Activated T-helper 1 cell treated with anti-CD3 and anti-CD28 coated beads, Interleukin-2, amount 50 U/mL, for 16 hours (primary cell): ENCODE measurements around the gene WBP2.

Experiments
- DNase-seq, 2 donors: peaks; one replicate each; pipeline ENCODE4 v3.0.0-alpha.2; 2020; ENCODE audit warnings: low read depth in 1 of 2, low spot score in 1 of 2

WBP2 gene

DNA sequence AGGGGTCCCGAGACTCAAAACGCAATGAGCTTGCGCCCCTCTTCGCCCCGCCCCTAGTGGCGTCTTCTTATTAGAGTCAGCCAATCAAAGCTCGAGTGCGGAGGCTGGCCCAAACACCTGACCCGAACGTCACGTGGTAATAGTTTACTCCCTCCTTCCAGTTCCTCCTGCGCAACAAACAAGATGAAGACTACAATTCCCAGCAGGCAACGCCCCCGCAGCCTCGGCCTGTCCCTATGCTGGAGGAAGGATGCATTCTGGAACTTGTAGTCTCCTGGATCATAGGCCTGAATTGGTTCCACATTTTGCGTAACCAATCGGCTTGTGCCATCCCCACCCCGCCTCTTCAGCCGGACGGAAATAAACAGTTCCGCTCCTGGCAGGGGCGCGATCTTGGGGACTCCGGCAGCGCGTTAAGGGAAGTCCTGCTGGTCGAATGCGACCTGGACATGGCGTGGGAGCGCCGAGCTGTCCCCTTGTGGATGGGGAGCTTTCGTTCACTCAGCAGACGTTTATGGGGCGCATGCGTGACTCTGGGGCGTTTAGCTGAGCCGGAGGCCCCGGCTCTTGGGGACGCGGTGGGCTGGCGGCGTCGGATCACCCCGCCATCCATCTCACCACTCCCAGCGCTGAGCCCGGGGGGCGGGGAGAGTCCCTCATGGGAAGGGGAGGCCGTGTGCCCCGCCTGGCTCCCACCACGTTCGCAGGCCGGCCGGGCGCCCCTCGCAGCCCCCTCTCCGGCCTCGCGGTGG, at the start of gene WBP2:
Gene WBP2, minus strand, starts transcription at position 26 of the 752 bp plus-strand sequence. CDS start 38 bp downstream, outside the sequence.
- DNase-seq = peak; percentile 92 to 93

DNA sequence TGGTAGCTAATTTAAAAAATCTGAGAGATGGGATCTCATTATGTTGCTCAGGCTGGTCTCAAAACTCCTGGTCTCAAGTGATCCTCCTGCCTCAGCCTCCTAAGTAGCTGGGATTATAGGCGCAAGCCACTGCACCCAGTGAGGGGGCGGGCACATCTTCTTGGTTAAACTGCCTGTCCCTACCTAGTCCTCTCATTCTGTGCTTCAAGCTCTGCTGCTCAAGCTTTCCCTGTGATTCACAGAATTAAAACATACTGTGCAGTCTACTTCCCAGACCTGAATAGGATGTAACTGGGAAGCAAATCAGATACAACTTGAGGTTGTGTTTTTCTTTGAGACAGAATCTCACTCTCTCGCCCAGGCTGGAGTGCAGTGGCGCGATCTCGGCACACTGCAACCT, 47.3 kb upstream of the WBP2 start:
- DNase-seq = no peak

DNA sequence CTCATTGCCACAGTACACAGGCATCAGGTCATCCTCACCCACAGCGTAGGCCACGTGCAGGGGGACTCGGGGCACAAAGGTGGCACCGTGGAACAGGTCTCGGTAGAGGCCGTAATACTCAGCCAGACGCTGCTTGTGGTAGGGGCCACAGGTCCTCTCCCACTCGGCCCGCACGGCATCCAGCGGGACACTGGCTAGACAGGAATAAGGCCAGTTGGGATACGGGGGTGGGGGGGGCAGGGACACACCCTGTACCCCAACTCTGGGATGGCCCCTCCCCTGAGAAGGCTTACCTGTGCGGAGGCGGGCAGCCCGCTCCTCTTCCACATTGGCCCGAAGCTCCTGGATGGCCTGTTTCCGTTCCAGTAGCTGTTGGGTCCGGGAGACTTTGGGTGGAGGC, 46.6 kb upstream of the WBP2 start:
- DNase-seq = no peak

DNA sequence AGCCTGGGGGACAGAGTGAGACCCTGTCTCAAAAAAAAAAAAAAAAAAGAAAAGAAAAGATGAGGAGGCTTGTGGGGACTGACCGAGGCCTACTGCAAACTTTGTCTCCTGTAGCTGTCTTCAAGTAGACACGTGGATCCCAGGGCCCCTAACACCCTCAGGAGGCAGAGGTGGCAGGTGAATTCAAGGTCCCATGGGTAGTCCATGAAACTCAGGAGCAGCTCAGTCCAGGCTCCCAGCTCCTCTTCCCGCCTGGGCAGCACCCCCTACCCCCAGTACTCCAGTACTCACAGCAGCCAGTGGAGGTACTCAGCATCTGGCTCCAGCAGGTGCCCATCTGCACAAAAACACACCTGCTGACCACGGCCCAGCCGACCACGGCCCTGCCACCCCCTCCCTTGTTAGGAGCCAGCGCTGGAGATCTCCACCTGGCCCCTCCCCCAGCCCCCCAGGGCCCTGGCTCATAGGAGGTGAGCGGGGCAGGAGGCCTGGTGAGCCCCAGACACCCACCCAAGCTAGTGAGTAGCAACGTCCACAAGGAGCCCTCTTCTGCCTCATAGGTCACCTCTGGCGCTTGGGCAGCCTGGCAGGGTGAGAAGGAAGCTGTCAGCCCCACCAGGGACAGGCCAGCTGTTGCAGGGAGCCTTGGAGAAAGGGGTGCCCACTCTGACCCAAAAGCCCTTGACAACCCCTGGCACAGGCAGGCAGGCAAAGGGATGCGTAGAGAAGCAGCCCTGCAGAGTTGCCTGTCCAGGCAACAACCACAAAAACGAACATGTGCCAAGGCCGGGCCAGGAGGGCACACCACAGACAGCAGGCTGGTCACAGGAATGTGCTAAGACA, 45.8 kb upstream of the WBP2 start:
- DNase-seq = no peak

DNA sequence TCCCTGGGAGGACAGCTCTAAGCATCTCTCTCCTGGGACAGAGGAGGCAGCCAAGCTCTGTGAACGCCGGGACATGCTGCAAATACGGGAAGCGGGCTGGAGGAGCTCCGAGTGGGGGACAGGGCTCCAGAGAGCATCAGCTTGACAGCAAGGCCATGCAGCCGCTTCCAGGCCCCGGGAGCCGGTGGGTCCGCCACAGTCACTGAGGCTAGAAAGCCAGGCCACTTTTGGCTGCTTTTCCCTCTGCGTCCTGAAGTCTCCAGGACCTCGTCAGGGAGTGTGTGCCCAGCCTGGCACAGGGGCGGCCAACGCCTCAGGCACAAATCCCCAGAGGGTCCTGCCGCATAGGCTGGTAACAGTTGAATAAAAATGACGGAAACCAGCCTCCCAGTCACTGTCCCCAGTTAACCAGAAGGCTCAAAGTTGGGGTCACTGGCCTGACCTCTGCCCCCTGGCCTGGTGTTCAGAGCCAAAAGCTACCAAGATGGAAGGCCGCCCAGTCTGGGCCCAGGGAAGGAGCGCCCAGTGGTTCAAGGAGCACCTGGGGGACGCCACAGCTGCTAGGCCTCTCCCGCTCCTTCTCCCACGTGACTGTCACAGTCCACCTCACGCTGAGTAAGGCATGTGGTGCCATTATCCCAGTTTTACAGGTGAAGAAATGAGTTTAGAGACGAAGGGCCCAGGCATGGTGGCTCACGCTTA, 44.8 kb upstream of the WBP2 start:
- DNase-seq = no peak

DNA sequence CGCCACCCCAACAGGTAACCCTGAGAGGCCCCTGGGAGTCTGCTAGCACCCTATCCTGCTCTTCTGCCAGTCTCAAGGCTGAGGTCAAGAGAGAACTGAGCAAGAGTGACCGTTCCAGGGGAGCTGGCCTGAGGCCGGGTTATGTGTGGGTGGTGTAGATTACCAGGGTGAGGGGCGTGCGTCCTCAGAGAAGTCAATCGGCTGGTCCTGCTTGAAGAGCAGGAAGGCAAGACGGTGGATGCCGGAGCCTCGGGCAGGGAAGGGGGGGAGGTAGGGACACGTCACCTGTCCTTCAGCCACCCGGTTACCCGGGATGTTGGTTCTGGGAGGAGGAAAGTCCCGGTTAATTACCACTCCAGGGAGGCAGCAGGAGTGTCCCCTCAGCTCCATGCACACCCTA, 44.2 kb upstream of the WBP2 start:
- no peak for DNase-seq

DNA sequence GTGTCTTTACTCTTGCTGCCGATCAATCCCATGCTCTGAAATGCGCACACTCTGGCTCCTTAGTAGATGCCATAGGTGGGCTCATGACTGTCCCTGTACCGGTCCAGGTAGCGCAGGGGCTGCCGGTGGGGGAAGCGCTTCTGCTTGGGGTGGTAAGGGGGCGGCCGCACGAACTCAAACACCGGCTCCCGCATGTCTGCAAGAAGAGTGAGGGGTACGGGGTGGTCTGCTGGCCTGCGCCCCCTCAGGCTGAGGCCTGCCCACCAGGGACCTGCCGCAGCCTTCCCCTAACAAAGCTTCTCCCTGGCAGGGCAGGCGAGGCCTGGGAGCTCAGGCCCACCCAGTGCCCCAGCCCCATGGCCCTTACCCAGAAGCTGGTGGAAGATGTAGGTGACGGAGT, 43.7 kb upstream of the WBP2 start:
- no peak for DNase-seq

DNA sequence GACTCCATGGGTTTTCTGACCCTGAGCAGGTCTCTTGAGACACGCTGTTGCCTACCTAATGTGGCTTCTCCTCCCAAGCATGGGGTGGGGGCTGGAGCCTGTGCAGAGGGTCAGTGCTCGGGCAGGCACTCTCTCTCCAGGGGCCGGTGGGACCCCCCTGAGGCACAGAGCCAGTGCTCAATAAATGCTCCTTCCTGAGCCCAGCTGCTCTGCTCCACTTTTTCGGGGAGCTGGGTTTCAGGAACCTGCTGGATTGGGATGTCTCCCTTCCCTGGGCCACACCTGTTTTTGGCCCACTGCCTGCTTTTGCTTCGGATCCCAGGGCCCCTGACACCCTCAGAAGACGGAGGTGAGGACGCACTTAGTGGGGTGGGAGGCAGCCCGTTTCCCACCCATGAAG, 42.9 kb upstream of the WBP2 start:
- DNase-seq = no peak

DNA sequence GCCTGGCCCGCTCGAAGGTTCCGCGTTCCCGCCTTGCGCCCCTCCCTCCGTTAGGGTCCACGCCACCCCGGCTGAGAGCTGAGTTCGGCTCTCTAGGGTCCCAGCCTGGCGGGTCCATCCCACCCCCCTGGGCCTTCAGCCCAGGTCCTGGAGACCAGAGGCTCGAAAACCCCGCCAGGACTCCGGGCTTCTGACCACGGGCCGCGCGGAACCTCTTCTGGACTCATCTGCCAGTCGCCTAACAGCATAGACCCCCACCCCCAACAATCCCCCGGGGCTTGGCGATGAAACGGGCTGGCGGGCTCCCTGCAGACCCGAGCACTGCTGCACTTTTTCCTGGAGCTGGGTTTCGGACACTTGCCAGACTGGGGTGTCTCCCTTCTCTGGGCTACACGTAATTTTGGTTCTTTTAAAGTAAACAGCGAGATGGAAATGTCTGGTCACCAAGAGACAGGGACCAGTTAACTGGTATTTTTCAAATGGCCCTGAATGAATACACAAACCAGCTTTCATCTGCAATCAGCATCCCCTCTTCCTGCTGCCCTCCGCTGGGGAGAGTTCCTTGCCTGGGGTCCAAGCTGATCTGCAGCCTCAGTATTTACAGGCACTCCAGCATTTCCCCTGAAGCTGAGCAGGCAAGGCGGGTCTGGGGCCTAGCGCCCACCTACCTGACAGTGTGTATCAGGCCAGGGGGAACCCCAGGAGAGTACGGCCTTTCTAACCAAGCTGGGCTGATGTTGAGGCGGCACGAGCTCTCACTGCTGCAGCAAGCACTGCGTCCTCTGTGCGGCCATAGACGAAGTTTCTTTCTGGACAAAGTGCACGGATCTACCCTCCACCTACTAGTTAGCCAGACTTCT, 42.3 kb upstream of the WBP2 start:
- no peak for DNase-seq

DNA sequence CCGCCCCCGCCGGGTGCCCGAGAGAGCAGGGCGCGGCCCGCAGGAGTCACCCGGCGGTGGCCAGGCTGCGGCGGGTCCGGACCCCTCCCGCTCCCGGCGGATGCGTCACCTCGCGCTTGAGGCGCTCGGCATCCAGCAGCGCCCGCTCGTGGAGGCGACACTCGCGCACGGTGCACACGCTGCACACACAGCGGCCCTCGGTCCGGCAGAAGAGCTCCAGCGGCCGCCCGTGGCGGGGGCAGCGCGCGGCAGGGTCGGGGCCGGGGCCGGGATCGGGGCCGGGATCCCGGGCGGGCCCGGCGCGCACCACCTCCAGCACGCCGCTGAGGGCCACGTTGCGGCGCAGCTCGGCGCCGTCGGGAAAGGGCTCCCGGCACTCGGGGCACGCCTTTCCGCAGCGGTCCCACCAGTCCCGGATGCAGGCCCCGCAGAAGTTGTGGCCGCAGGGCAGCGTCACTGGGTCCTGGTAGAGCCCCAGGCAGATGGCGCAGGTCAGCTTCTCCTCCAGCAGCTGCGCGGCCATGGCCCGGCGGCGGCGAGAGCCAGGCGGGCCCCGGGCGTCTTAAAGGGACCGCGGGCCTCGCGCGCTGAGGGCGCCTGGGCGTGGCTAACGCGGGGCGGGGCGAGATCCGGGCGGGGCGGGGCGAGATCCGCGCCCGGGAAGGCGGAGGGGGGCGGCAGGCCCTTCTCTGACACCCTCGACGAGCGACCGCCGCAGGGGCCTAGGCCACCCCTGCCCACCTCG, 41.5 kb upstream of the WBP2 start, which contains the start of gene TRIM65:
Gene TRIM65, minus strand, starts transcription at position 537 of the 745 bp plus-strand sequence. Its CDS starts 14 bp downstream, at position 523.
- DNase-seq = peak; percentile 44 to 67

DNA sequence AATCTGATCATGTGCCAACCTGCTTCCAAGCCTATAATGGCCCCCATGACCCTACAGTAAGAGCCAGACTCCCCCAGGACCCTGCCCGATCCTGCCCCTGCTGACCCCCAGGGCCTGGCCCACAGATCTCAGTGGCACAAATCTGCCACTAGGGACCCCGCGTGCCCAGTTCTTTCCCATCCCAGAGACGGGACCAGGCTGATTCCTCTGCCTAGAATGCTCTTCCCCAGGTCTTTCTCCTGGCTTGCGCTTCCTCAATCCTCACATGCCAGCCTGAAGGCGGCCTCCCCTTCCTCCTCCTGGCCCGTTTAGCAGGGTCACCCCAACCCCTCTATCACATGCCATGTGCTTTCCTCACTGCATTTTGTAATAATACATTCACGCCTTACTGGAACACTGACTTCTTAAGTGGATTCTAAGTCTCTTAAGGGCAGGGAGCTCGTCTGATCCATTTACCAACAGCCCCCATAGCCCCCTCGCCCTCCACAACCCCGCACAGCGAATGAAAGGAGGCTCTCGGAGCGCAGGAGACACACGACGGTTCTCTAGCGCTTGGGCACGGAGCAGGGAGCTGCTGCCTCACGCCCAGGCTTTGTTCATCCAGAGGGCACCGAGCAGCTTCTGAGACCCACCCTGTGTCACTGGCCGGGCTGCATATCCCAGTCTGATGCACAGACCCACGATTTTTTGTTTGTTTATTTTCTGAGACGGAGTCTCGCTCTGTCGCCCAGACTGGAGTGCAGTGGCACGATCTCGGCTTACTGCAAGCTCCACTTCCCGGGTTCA, 40.4 kb upstream of the WBP2 start:
- no peak for DNase-seq

DNA sequence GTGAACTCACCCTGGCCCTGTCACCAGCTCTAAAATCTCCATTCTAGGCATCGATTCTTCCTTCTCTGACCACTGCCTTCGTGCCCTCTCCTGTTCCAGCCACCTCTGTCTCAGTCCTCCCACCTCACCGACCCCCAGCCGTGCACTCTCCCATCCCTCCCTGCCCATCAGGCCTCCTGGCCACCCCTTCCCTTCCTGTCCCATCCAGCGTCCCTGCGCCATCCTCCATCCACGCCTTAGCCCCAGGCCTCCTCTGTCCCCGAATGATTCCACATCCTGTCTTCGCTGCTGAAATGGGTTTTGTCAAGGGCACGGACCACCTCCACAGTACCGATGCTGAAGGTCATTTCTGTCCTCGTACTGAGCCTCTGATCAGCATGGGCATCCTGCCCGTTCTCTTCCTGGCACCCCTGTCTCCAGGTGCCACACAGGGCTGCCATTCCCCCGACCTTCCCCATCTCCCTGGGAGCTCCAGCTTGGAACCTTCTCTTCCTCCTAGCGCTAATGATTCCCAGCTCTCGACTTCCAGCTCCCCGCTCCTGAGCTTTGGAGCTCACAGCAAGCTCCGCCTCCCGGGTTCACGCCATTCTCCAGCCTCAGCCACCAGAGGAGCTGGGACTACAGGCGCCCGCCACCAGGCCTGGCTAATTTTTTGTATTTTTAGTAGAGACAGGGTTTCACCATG, 39.1 kb upstream of the WBP2 start:
- no peak for DNase-seq

DNA sequence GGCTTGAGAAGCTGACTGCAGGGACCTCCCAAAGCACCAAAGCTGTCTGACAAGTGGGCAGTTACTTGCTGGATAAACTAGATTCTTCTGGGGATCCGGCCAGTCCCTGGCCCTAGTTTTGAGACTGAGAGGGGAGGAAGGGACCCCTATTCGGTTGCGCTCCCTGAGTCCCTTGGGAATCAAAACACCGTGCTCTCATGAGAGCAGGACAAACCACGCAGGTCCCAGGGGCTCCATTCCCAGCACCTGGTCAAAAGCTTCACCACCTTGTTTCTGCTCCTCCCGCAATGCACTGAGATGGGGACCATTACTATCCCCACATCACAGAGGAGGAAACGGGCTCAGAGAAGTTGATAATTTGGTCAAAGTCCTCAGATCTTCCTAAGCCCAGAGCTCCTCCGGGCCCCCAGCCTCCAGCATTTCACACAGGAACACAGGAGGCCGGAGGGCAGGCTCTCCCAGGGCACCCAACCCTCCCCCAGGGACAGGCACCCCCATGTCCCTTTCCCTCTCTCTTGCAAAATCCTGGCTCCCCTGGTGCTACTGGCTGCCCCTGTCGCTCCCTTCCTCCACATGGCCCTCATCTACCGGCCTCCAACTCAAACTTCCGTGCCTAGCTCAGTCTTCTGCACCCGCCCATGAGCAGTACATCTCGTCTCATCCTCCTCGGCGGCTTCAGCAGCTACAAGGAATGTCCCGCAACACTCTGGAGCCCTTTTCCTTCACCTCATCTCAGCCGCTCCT, 38.3 kb upstream of the WBP2 start:
- DNase-seq = no peak

DNA sequence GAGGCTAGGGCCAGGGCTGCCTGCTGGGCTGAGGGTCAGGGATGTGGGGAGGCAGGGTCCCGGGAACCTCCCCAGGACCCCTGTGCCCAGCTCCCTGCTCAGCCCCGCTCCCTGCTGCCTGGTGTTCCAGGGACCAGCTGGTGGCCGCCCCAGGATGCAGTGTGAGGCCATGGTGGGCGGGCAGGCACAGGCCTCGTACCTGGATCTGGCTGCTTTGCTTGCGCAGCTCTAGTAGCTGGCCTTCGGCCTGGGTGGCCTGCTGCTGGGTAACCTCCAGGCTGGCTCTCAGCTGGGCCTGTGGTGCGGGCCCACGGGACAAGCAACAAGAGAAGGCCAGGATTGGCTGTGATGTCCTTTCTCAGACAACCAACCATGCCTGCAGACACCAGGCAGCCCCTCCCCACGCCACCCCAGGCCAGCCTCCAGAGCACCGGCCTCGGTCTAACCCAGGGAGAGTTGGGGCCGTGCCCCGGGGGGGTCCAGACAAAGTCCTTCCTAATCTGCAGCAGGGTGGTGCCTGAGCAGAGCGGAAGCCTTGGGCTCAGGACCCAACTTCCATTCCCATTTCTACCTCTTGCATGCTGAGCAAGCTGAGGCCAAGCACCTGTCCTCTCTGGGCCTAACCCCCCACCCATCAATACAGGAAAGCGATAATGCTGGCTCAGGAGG, 37.6 kb upstream of the WBP2 start:
- DNase-seq = no peak

DNA sequence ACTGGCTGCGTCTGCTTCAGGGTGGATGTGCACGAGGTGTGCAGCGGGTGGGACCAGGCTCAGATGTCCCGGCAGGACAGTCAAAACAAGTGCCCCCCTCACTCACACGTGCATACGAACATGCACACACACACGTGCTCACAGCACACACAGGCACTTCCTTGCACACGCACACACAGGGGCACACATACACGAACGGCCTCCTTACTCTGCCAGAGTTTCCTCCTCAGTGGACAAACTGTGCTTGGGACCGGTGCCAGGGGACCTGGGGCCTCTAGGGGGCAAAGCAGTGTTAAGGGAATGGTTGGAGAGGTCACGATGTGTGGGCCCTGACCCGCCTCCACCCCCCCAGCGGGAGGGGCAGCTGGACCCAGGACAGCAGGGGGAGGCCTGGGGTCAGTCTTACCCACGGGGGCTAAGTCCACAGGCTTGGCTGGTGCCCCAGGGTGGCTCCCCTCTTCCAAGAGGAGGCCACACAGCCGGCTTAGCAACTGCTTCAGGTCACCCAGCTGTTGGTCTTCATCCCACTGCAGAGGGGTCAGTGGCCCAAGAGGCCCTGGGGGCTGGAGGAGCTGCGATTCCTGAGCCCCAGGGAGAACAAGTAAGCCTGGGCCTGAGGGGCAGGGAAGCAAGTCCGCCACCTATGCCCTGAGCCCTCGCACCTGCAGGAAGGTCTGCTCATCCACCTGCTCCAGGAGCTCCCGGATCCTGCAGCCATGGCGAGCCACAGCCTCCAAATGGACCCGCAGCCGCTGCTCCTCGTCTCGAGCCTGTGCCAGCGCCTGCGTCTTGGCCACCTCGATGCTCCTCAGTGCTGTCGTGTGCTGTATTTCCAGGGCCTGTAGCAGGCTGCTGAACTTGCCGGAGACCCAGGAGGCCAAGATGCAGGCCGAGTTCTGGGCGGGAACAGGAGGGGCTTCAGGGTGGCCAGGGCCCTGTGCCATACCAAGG, 36.7 kb upstream of the WBP2 start:
- no peak for DNase-seq

DNA sequence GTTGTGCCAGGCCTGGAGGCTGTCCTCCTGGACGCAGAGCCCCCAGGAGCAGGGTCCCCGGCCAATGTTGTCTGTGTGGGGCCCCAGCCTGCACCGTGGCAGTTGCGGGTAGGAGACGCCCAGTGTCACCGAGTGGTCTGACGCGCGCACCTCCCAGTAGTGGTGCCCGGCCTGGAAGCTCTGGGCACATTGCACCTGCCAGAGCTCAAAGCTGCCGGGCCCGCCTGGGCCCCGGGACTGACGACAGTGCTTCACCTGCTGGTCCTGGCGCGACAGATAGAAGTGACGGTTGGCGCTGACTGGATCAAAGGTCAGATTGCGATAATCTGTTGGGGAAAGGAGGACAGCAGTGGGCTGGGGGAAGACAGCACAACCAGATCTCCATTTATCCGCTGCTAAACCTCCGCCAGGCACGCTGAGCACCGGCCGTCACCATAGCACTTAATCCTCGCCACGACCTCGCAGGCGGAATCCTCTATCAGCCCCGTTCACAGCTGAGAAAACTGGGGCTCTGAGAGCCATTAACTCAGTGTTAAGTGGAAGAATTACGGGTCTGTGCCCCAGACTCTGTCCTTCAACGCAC, 36.0 kb upstream of the WBP2 start:
- no peak for DNase-seq
